NCI-H1417 (cell line): ENCODE results near the gene CNTN6.
A peak's percentile ranks its signal among the peaks of the same experiment; 100 is the strongest.

Source experiments
- DNase-seq, 3 experiments: peaks; one replicate each; lab custom pipeline; 2025; lab: John Stamatoyannopoulos, UW

CNTN6 gene

GRCh38 chr3:1092771-1093170, at the start of gene CNTN6:
Gene CNTN6 (plus strand): TSS chr3:1093024. CDS start chr3:1148009, 54,985 bp downstream.
- DNase-seq, result peak in 2 of 3 experiments; percentile 7 to 76

GRCh38 chr3:1048558-1048957, 44.3 kb upstream of the CNTN6 start:
- DNase-seq, result no peak

- no peak for DNase-seq
Observed at GRCh38 chr3:1055870-1056269, 37.0 kb upstream of the CNTN6 start.

GRCh38 chr3:1056744-1057143, 36.1 kb upstream of the CNTN6 start:
- no peak for DNase-seq

- no peak for DNase-seq
Observed at GRCh38 chr3:1057436-1057835, 35.4 kb upstream of the CNTN6 start.

GRCh38 chr3:1068985-1069384, 23.8 kb upstream of the CNTN6 start:
- DNase-seq, result peak in 1 of 3 experiments; percentile 29

GRCh38 chr3:1072041-1072440, 20.8 kb upstream of the CNTN6 start:
- no peak for DNase-seq

GRCh38 chr3:1079662-1080061, 13.2 kb upstream of the CNTN6 start:
- DNase-seq, result peak in 1 of 3 experiments; percentile 33

GRCh38 chr3:1082108-1082507, 10.7 kb upstream of the CNTN6 start:
- DNase-seq, result peak; percentile 35 to 72 (median 44)

GRCh38 chr3:1087066-1087560, 5.7 kb upstream of the CNTN6 start:
- peak; percentile 4 to 26 (median 6) for DNase-seq

GRCh38 chr3:1088503-1088902, 4.3 kb upstream of the CNTN6 start:
- no peak for DNase-seq

- no peak for DNase-seq
Observed at GRCh38 chr3:1091286-1091685, 1.5 kb upstream of the CNTN6 start.

GRCh38 chr3:1092061-1092460, 763 bp upstream of the CNTN6 start:
- no peak for DNase-seq

GRCh38 chr3:1093217-1093616, 393 bp downstream of the CNTN6 start:
- no peak for DNase-seq

GRCh38 chr3:1103525-1103924, 10.7 kb downstream of the CNTN6 start:
- DNase-seq, result no peak

GRCh38 chr3:1117843-1118473, 25.1 kb downstream of the CNTN6 start:
- DNase-seq, result no peak

- peak in 1 of 3 experiments; percentile 15 for DNase-seq
Observed at GRCh38 chr3:1131166-1131565, 38.3 kb downstream of the CNTN6 start.

- no peak for DNase-seq
Observed at GRCh38 chr3:1135194-1135593, 42.4 kb downstream of the CNTN6 start.

GRCh38 chr3:1138036-1138435, 45.2 kb downstream of the CNTN6 start:
- DNase-seq, result no peak

GRCh38 chr3:1139071-1139470, 46.2 kb downstream of the CNTN6 start:
- DNase-seq, result no peak

- no peak for DNase-seq
Observed at GRCh38 chr3:1147326-1147725, 54.5 kb downstream of the CNTN6 start.

- no peak for DNase-seq
Observed at GRCh38 chr3:1147819-1148218, 55.0 kb downstream of the CNTN6 start.

GRCh38 chr3:1164101-1164500, 71.3 kb downstream of the CNTN6 start:
- DNase-seq, result no peak

- DNase-seq, result no peak
Observed at GRCh38 chr3:1171320-1171719, 78.5 kb downstream of the CNTN6 start.
